ENCODE results near the gene NAGK. TPM values are rescaled to one million over a fixed set of nuclear protein-coding genes. Genes with fewer than 3 reads are reported as not detected.

The NAGK gene
- total RNA-seq, 1 donor from 2014 or later = 138 TPM

GRCh38 chr2:71060871-71061270, 7.6 kb upstream of the NAGK start:
- no peak for DNase-seq (ENCODE audit: low read depth)
- Histone ChIP-seq H3K27me3 (ENCODE audit: control insufficient read depth, insufficient read depth, low read length) (peaks cover 4% of the 10 kb centered on the region), H3K36me3 (ENCODE audit: control insufficient read depth, insufficient read depth, low read length) (no peaks in the 10 kb centered on the region), H3K4me3 (ENCODE audit: low read depth, low read length) (no peak overlapping the region)
- TF ChIP-seq CTCF (IDR thresholded peaks at IDR 0.05; ENCODE audit: insufficient read depth, low read length, poor library complexity, severe bottlenecking) = no peak

GRCh38 chr2:71063216-71063615, 5.2 kb upstream of the NAGK start:
- no peak for DNase-seq (ENCODE audit: low read depth)
- Histone ChIP-seq H3K27me3 (ENCODE audit: control insufficient read depth, insufficient read depth, low read length) (peaks cover 4% of the 10 kb centered on the region), H3K4me3 (ENCODE audit: low read depth, low read length) (no peak overlapping the region), H3K36me3 (ENCODE audit: control insufficient read depth, insufficient read depth, low read length) (no peaks in the 10 kb centered on the region)
- TF ChIP-seq CTCF (IDR thresholded peaks at IDR 0.05; ENCODE audit: insufficient read depth, low read length, poor library complexity, severe bottlenecking) = no peak

GRCh38 chr2:71064110-71064611, 4.3 kb upstream of the NAGK start:
- H3K36me3 ChIP-seq (ENCODE audit: control insufficient read depth, insufficient read depth, low read length) = no peaks in the 10 kb centered on the region
- H3K27me3 ChIP-seq (ENCODE audit: control insufficient read depth, insufficient read depth, low read length) = peaks cover 4% of the 10 kb centered on the region
- H3K4me3 ChIP-seq (ENCODE audit: low read depth, low read length) = no peak overlapping the region
- no peak for TF ChIP-seq CTCF (IDR thresholded peaks at IDR 0.05; ENCODE audit: insufficient read depth, low read length, poor library complexity, severe bottlenecking)
- no peak for DNase-seq (ENCODE audit: low read depth)

GRCh38 chr2:71064754-71065621, 3.5 kb upstream of the NAGK start:
- H3K4me3 ChIP-seq (ENCODE audit: low read depth, low read length) = no peak overlapping the region
- H3K36me3 ChIP-seq (ENCODE audit: control insufficient read depth, insufficient read depth, low read length) = no peaks in the 10 kb centered on the region
- DNase-seq (ENCODE audit: low read depth) = no peak
- no peak for TF ChIP-seq CTCF (IDR thresholded peaks at IDR 0.05; ENCODE audit: insufficient read depth, low read length, poor library complexity, severe bottlenecking)
- peaks cover 3% of the 10 kb centered on the region for H3K27me3 ChIP-seq (ENCODE audit: control insufficient read depth, insufficient read depth, low read length)

GRCh38 chr2:71066856-71067255, 1.6 kb upstream of the NAGK start:
- H3K4me3 ChIP-seq (ENCODE audit: low read depth, low read length) = no peak overlapping the region
- DNase-seq (ENCODE audit: low read depth) = no peak
- H3K27me3 ChIP-seq (ENCODE audit: control insufficient read depth, insufficient read depth, low read length) = no peaks in the 10 kb centered on the region
- TF ChIP-seq CTCF (IDR thresholded peaks at IDR 0.05; ENCODE audit: insufficient read depth, low read length, poor library complexity, severe bottlenecking) = no peak
- no peaks in the 10 kb centered on the region for H3K36me3 ChIP-seq (ENCODE audit: control insufficient read depth, insufficient read depth, low read length)

All from kidney epithelial cell (primary cell).